NCI-H460 (cell line): ENCODE measurements around the gene ERCC2. TPM values are rescaled to one million over a fixed set of nuclear protein-coding genes. Genes with fewer than 3 reads are reported as not detected.
"Not testable (repeated sequence)": the region's sequence is repeated elsewhere in the genome, so short reads cannot be mapped to it uniquely, and the experiment has no call there.

Experiments used
- DNase-seq: peaks from one replicate; pipeline ENCODE4 v3.0.0-alpha.2; 2016; ENCODE audit warnings: low read depth; ENCODE audit errors: extremely low read depth
- total RNA-seq: library from RNA; depleted of rRNA; stranded (reverse); fragments of >200 nt; shearing (Covaris generic); gene quantifications from 2 replicates; pipeline ENCODE4 v1.2.3, GENCODE V29; 2014

The ERCC2 gene
- total RNA-seq, 1 experiment from 2014 or later = 11.2 TPM

DNA sequence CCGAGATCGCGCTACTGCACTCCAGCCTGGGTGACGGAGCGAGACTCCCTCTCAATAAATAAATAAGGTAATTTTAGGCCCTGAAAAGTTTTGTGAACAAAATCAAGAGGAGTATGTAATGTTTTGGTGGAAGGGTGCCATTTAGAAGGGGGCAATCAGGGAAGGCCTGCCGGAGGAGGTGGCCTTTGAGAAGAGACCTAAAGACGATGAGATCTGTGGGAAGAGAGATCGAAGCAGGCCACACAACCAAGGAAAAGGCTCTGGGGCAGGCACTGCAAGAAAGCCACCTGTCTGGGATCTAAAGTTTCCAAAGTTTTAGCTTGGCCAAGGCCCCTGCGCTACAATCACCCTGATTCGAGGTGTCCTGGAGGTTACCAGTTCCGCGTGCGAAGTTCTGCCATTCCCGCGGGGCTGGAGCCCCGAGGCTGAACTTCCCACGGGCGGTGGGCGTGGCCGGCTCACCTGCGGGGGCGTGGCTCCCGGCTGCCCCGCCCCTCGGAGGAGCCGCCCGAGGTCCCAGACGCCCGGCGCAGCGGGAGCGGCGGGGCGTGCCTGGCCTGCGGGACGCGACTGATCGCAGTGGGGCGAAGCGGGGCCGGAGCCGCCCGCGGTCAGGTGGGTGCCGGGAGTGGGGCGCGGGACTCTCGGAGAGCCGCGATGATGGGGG is 30.0 kb downstream of the ERCC2 start, which contains the start of gene KLC3:
KLC3 (plus strand) TSS at position 519 of the 667 bp plus-strand sequence. CDS start 4,792 bp downstream, outside the sequence.
- DNase-seq = no peak

- DNase-seq = no peak
Measured at GRCh38 chr19:45339629-45340028, 30.7 kb downstream of the ERCC2 start.

- no peak for DNase-seq
Measured at GRCh38 chr19:45336696-45337251, 33.6 kb downstream of the ERCC2 start.

DNA sequence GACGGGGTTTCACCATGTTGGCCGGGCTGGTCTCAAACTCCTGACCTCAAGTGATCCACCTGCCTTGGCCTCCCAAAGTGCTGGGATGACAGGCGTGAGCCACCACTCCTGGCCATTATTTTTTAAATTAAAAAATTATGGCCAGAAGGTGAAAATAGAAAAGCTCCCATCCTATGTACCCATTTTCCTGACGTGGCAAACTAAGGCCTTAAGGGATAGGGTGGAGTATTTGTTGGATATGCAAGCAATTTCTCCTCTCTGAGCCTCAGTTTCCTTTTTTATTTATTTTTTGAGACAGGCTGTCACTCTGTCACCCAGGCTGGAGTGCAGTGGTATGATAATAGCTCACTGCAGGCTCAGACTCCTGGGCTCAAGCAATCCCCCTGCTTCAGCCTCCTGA is 35.5 kb downstream of the ERCC2 start:
- not testable (repeated sequence) for DNase-seq

- DNase-seq = no peak
Measured at GRCh38 chr19:45333609-45334303, 36.6 kb downstream of the ERCC2 start.

- DNase-seq = no peak
Measured at GRCh38 chr19:45331411-45331810, 39.0 kb downstream of the ERCC2 start.

GRCh38 chr19:45327404-45328143 is 42.8 kb downstream of the ERCC2 start:
- no peak for DNase-seq

GRCh38 chr19:45324349-45324907 is 45.9 kb downstream of the ERCC2 start:
- DNase-seq = no peak

DNA sequence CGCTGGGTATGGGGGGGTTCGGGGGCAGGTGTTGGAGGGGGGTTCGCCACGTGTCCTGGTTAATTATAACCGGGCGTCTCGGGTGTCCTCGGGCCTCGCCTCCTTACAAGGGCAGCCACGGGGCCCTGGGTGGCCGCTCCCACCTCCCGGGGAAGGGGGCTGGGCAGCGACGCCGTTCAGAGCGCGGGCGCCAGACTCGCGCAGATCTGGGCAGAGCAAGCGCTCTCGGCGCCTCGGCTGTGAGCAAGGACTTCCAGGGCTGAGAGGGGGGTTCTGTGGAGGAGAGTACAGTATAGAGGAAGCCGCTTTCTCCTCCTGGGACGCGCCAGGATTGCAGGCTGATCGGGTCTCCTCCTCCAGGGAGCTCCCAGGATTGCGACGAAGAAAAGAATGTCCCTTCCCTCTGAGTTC is 46.7 kb downstream of the ERCC2 start:
- DNase-seq = no peak

- DNase-seq = no peak
Measured at GRCh38 chr19:45322744-45323281, 47.6 kb downstream of the ERCC2 start, which contains the start of gene CKM. TSS of gene CKM (minus strand) at chr19:45322875. CDS start at chr19:45319713, 3,162 bp downstream.

DNA sequence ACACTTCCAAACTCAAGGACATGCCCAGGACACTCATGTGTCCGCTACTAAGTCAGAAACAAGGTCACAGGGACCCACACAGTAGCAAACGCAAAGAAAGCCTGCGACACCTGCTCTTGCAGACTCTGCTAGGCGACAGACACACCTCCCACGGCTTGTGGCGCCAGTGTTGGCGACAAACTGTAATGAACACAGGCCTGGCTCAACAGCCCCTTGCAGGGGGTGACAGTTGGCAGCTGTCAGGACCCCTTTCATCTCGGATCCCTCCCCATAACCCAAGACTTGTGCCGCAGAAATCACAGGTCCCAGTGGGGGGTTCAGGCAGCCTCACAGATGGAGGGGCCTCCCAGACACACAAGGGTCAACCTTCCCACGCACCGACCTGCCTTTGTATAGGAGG is 48.1 kb downstream of the ERCC2 start:
- no peak for DNase-seq

DNA sequence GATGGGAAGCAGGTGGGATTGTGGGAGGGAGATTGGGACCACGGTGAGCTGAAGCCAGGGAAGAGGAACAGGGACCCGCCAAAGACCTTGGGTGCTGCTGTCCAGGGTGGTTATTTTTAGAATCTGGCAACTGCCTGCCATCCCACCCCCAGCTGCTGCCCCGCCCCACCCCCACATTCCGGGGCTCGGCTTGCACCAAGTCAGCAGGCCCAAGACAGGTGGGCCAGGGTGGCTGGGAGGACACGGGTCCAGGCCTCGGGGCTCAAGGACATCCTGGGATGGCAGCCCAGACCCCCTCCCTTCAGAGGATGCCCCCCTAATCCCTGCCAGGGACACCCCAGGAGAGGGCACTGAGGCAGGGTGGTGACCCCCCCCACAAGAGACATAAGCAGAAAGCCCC is 48.5 kb downstream of the ERCC2 start:
- DNase-seq = no peak

GRCh38 chr19:45320997-45321775 is 49.2 kb downstream of the ERCC2 start:
- DNase-seq = no peak

GRCh38 chr19:45315304-45315703 is 55.1 kb downstream of the ERCC2 start:
- DNase-seq = no peak

GRCh38 chr19:45314708-45315245 is 55.6 kb downstream of the ERCC2 start:
- DNase-seq = no peak

- DNase-seq = not testable (repeated sequence)
Measured at GRCh38 chr19:45312285-45312684, 58.1 kb downstream of the ERCC2 start.

DNA sequence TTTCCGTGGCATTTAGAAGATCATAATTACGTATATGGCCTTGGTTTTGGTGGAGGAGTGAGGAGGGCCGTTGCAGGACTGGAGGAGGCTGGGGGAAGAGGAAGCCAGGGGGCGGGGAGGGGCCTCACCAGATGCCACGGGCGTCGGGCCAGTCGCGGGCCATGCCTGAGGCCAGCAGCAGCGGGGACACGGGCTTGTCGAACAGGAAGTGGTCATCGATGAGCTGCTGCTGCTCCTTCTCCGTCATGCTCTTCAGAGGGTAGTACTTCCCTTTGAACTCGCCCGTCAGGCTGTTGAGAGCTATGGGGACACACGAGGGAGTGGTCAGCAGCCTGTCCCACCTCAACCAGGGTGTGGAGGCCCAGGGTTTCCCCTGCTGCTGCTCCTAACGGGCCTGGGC is 58.8 kb downstream of the ERCC2 start:
- no peak for DNase-seq

- DNase-seq = not testable (repeated sequence)
Measured at GRCh38 chr19:45309322-45309721, 61.1 kb downstream of the ERCC2 start.

- DNase-seq = no peak
Measured at GRCh38 chr19:45307361-45307760, 63.0 kb downstream of the ERCC2 start.
